Measurements from ENCODE around the gene PRKAR2B. TPM values are rescaled to one million over a fixed set of nuclear protein-coding genes. Genes with fewer than 3 reads are reported as not detected.

The PRKAR2B gene
- total and polyA plus RNA-seq, 2 experiments from 2014 or later: 48.8 to 50.6 TPM

DNA sequence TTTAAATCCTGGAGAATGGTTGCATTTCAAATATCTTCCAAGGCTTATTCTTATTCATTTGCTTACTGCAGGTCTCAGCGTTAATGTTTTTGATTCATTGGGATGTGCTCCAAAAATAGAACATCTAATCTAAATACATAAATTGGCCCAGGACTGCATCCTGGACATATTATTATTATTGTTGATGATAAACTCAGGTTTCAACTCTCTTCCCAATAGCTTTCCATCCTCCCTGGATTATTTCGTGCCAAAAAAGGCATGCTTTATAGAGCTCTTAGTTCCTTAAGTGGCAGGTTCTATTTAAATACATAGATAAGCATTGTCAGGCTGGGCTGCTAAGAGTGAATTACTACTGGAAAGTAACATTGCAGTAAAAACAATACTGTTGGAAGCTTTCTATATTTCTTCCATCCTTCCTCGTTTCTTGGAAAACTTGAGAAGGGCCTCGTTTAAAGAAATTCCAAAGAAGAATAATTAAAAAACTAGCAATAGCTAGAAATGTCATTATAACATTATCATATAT is 14.7 kb upstream of the PRKAR2B start:
- H3K4me1 Mint-ChIP-seq: no peaks in the 10 kb centered on the region
- no peaks in the 10 kb centered on the region for H3K36me3 Mint-ChIP-seq (ENCODE audit: low read depth)
- Histone ChIP-seq H3K4me3 (no peak overlapping the region), H4K20me1 (replicated peaks; ENCODE audit: insufficient read depth) (no peaks in the 10 kb centered on the region), H3K9me2 (ENCODE audit: insufficient read depth) (no peaks in the 10 kb centered on the region; the same call in none of the 2 replicates), H3F3A (replicated peaks; ENCODE audit: low read depth) (no peaks in the 10 kb centered on the region), H3K36me3 (ENCODE audit: insufficient read depth) (no peaks in the 10 kb centered on the region), H3K79me2 (replicated peaks; ENCODE audit: insufficient read depth) (no peaks in the 10 kb centered on the region), H3K27ac (ENCODE audit: low read depth) (no peak overlapping the region), H3K27me3 (ENCODE audit: insufficient read depth) (no peaks in the 10 kb centered on the region), H3K4me1 (ENCODE audit: insufficient read depth) (no peaks in the 10 kb centered on the region), H3K4me2 (no peak overlapping the region), H2AFZ (no peak overlapping the region)
- no peak for ATAC-seq
- TF ChIP-seq EZH2phosphoT487 (IDR thresholded peaks at IDR 0.05; ENCODE audit: unreplicated experiment) (no peak), ZNF331 (CRISPR knock-in tag; IDR thresholded peaks at IDR 0.05; ENCODE audit: low read depth) (no peak), CREB1 (CRISPR knock-in tag; IDR thresholded peaks at IDR 0.05; ENCODE audit: low read depth) (no peak), ZNF114 (CRISPR knock-in tag; IDR thresholded peaks at IDR 0.05) (no peak), CTCF (conservative IDR thresholded peaks at IDR 0.05; ENCODE audit: low read depth in 2 of 2) (no peak), NANOG (IDR thresholded peaks at IDR 0.05; ENCODE audit: borderline replicate concordance) (no peak), ZNF462 (CRISPR knock-in tag; IDR thresholded peaks at IDR 0.05) (no peak), EZH2 (IDR thresholded peaks at IDR 0.05; ENCODE audit: low read depth, unreplicated experiment) (no peak), STAT1 (IDR thresholded peaks at IDR 0.05; ENCODE audit: unreplicated experiment) (no peak)
- TF ChIP-seq, protein P1, sequence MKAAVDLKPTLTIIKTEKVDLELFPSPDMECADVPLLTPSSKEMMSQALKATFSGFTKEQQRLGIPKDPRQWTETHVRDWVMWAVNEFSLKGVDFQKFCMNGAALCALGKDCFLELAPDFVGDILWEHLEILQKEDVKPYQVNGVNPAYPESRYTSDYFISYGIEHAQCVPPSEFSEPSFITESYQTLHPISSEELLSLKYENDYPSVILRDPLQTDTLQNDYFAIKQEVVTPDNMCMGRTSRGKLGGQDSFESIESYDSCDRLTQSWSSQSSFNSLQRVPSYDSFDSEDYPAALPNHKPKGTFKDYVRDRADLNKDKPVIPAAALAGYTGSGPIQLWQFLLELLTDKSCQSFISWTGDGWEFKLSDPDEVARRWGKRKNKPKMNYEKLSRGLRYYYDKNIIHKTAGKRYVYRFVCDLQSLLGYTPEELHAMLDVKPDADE (IDR thresholded peaks at IDR 0.05): no peak
- TF ChIP-seq, protein P2, sequence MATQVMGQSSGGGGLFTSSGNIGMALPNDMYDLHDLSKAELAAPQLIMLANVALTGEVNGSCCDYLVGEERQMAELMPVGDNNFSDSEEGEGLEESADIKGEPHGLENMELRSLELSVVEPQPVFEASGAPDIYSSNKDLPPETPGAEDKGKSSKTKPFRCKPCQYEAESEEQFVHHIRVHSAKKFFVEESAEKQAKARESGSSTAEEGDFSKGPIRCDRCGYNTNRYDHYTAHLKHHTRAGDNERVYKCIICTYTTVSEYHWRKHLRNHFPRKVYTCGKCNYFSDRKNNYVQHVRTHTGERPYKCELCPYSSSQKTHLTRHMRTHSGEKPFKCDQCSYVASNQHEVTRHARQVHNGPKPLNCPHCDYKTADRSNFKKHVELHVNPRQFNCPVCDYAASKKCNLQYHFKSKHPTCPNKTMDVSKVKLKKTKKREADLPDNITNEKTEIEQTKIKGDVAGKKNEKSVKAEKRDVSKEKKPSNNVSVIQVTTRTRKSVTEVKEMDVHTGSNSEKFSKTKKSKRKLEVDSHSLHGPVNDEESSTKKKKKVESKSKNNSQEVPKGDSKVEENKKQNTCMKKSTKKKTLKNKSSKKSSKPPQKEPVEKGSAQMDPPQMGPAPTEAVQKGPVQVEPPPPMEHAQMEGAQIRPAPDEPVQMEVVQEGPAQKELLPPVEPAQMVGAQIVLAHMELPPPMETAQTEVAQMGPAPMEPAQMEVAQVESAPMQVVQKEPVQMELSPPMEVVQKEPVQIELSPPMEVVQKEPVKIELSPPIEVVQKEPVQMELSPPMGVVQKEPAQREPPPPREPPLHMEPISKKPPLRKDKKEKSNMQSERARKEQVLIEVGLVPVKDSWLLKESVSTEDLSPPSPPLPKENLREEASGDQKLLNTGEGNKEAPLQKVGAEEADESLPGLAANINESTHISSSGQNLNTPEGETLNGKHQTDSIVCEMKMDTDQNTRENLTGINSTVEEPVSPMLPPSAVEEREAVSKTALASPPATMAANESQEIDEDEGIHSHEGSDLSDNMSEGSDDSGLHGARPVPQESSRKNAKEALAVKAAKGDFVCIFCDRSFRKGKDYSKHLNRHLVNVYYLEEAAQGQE (IDR thresholded peaks at IDR 0.05; ENCODE audit: unreplicated experiment): no peak
- no peak for DNase-seq (ENCODE audit: low spot score)
- no peak overlapping the region for H3K27ac Mint-ChIP-seq
- no peak overlapping the region for H3K4me3 Mint-ChIP-seq
- no peaks in the 10 kb centered on the region for H3K9me3 Mint-ChIP-seq
- H3K27me3 Mint-ChIP-seq (ENCODE audit: insufficient read depth, low read depth, poor library complexity): peaks cover 3% of the 10 kb centered on the region

All from GM23338 (cell line).